NB4 (cell line): ENCODE measurements around the gene AHR.

ENCODE experiments used
- DNase-seq: peaks from one replicate; pipeline ENCODE4 v3.0.0; 2010; ENCODE audit warnings: low read depth
- H3K4me3 ChIP-seq: one replicate; pipeline ENCODE4 v1.5.1; 2011; ENCODE audit warnings: mild to moderate bottlenecking, low read depth, low read length, moderate library complexity
- CTCF ChIP-seq: IDR thresholded peaks from one replicate; pipeline ENCODE4 v1.5.1; 2012; ENCODE audit warnings: low read depth, low read length
- MYC ChIP-seq: IDR thresholded peaks from 2 replicates; pipeline ENCODE4 v1.6.1; 2011; ENCODE audit warnings: low read depth, low read length
- POLR2A ChIP-seq: IDR thresholded peaks from 2 replicates; pipeline ENCODE4 v1.6.1; 2011; ENCODE audit warnings: mild to moderate bottlenecking; ENCODE audit not compliant: insufficient read length; ENCODE audit errors: extremely low read depth
- TF ChIP-seq, protein P1 (sequence below): IDR thresholded peaks from 2 replicates; pipeline ENCODE4 v1.6.1; 2011; ENCODE audit warnings: low read depth, low read length

The AHR gene

GRCh38 chr7:17320102-17320497 is 21.6 kb downstream of the AHR start:
- no peak for TF ChIP-seq POLR2A
- TF ChIP-seq, protein P1, sequence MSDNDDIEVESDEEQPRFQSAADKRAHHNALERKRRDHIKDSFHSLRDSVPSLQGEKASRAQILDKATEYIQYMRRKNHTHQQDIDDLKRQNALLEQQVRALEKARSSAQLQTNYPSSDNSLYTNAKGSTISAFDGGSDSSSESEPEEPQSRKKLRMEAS, result no peak
- TF ChIP-seq MYC, result no peak
- no peak for TF ChIP-seq CTCF
- H3K4me3 ChIP-seq, result no peak overlapping the region
- DNase-seq, result no peak

GRCh38 chr7:17320657-17321056 is 22.2 kb downstream of the AHR start:
- TF ChIP-seq, protein P1, result no peak
- TF ChIP-seq MYC (no peak), CTCF (no peak), POLR2A (no peak)
- H3K4me3 ChIP-seq, result no peak overlapping the region
- DNase-seq, result no peak

- no peak overlapping the region for H3K4me3 ChIP-seq
- DNase-seq, result no peak
- TF ChIP-seq, protein P1, result no peak
- TF ChIP-seq POLR2A, result no peak
- TF ChIP-seq CTCF, result no peak
- no peak for TF ChIP-seq MYC
These were observed 26.9 kb downstream of the AHR start for GRCh38 chr7:17325364-17325763.

- DNase-seq, result no peak
- TF ChIP-seq CTCF (no peak), MYC (no peak), POLR2A (no peak)
- TF ChIP-seq, protein P1, result no peak
- no peak overlapping the region for H3K4me3 ChIP-seq
These were observed 27.9 kb downstream of the AHR start for GRCh38 chr7:17326378-17326777.

GRCh38 chr7:17328641-17329040 is 30.2 kb downstream of the AHR start:
- DNase-seq, result no peak
- TF ChIP-seq POLR2A, result no peak
- no peak for TF ChIP-seq CTCF
- TF ChIP-seq, protein P1, result no peak
- TF ChIP-seq MYC, result no peak
- H3K4me3 ChIP-seq, result no peak overlapping the region

DNA sequence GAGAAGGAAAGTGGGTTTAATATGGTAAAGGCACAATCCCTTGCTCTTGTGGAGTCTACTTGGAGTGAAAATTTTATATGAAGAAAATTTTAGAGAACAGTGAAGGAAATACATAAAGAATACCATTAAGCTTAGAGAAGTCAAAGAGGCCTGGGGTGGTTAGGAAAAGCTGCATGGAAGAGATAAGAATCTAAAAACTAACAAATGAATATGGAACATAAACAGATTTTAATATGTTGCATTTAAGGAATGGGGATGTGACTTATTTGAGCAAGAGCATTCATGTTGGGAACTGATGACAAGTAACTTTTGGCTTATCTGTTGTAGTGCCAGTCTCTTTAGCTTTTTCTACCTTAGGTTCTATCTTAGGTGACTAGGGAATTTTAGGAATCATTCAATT is 31.0 kb downstream of the AHR start:
- TF ChIP-seq CTCF, result no peak
- TF ChIP-seq, protein P1, result no peak
- no peak for TF ChIP-seq POLR2A
- H3K4me3 ChIP-seq, result no peak overlapping the region
- DNase-seq, result no peak
